ENCODE measurements around the gene CARD11. TPM values are rescaled to one million over a fixed set of nuclear protein-coding genes. Genes with fewer than 3 reads are reported as not detected.

The CARD11 gene
- total and polyA plus RNA-seq, 8 donors: 2.7 to 8.1 (median 3.9) TPM

GRCh38 chr7:2872296-2872874, 171.3 kb downstream of the CARD11 start:
- H3K27ac ChIP-seq: no peak overlapping the region
- peaks cover 0 to 5% of the 10 kb centered on the region in 2 donors for H3K27me3 ChIP-seq
- no peak overlapping the region for H3K4me3 ChIP-seq
- DNase-seq (peak in 1 of 4 donors; percentile 13), ATAC-seq (no peak)
- no peak for TF ChIP-seq CTCF (IDR thresholded peaks at IDR 0.05)
- H3K36me3 ChIP-seq: no peaks in the 10 kb centered on the region
- intact Hi-C loops (cut with DNase I): no loop called here
- peaks cover 0 to 11% of the 10 kb centered on the region in 2 donors for H3K4me1 ChIP-seq
- H3K9me3 ChIP-seq: no peaks in the 10 kb centered on the region

GRCh38 chr7:2870471-2870931, 173.2 kb downstream of the CARD11 start:
- DNase-seq (peak in 2 of 4 donors; percentile 69 to 74), ATAC-seq (peak; percentile 84)
- H3K27me3 ChIP-seq: no peaks in the 10 kb centered on the region
- intact Hi-C loops (cut with DNase I): no loop called here
- H3K36me3 ChIP-seq: no peaks in the 10 kb centered on the region
- H3K4me3 ChIP-seq: no peak overlapping the region
- no peaks in the 10 kb centered on the region for H3K9me3 ChIP-seq
- peaks cover 0 to 11% of the 10 kb centered on the region in 2 donors for H3K4me1 ChIP-seq
- H3K27ac ChIP-seq: no peak overlapping the region
- TF ChIP-seq CTCF (IDR thresholded peaks at IDR 0.05): no peak

GRCh38 chr7:2869981-2870380, 173.7 kb downstream of the CARD11 start:
- H3K27ac ChIP-seq: no peak overlapping the region
- no peaks in the 10 kb centered on the region for H3K9me3 ChIP-seq
- no peaks in the 10 kb centered on the region for H3K27me3 ChIP-seq
- DNase-seq: no peak
- intact Hi-C loops (cut with DNase I): no loop called here
- ATAC-seq: no peak
- peaks cover 0 to 14% of the 10 kb centered on the region in 2 donors for H3K4me1 ChIP-seq
- H3K4me3 ChIP-seq: no peak overlapping the region
- no peaks in the 10 kb centered on the region for H3K36me3 ChIP-seq
- TF ChIP-seq CTCF (IDR thresholded peaks at IDR 0.05): no peak

DNA sequence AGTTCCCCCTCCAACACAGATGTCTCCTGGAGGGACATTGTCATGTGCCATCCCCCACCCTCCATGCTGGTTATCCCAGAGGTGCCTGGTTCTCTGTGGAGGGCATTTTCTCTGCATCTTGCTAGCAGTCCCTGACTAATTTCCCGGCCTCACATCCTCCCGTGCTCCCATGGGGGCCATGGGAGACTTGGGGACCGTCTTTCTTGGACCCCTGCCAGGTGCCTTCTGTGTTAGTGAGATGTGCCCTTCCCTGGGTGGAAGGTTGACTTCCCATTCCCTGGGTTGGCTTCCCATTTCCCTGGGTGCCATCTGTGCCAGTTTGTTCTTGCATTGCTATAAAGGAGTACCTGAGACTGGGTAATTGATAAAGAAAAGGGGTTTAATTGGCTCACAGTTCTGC, 177.1 kb downstream of the CARD11 start:
- peaks cover 3 to 42% of the 10 kb centered on the region in 2 donors for H3K4me1 ChIP-seq
- TF ChIP-seq CTCF (IDR thresholded peaks at IDR 0.05): no peak
- no peaks in the 10 kb centered on the region for H3K27me3 ChIP-seq
- no peaks in the 10 kb centered on the region for H3K9me3 ChIP-seq
- H3K27ac ChIP-seq: no peak overlapping the region
- no peaks in the 10 kb centered on the region for H3K36me3 ChIP-seq
- intact Hi-C loops (cut with DNase I): no loop called here
- H3K4me3 ChIP-seq: no peak overlapping the region
- ATAC-seq: no peak
- no peak for DNase-seq

DNA sequence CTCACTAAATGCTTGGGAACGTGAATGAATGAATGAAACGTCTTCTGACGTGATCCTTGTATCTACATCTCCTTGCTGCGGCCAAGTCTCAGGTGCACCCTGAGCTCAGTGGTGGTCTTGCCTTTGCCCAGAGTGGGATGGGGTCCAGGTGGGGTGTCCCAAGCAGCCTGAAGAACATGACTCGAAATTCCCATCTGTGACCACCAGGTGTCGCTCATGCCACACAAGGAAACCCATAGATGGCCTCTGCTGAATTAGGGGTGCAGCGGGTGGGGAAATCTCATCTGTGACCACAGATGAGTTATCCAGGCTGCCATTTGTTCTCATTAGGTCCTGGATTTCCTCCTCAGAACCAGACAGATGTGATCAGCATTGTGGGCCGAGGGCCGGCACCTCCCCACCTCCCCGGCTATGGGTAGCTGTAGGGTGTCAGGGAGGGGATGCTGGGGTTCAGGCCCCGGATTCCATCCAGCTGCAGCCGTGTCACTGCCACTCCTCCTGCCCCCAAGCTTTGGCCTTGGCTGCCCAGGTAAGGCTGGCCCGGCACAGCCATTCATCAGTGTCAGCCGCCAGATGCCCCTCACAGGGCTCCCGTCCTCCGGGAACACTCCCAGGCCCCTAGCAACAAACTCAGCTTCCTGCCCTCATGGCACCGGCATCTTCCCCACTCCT, 178.5 kb downstream of the CARD11 start:
- Histone ChIP-seq H3K4me1 (peaks cover 3 to 31% of the 10 kb centered on the region in 2 donors), H3K27me3 (no peaks in the 10 kb centered on the region), H3K27ac (peak overlapping the region; percentile 88 to 92), H3K9me3 (no peaks in the 10 kb centered on the region), H3K4me3 (no peak overlapping the region), H3K36me3 (no peaks in the 10 kb centered on the region)
- intact Hi-C loops (cut with DNase I): no loop called here
- TF ChIP-seq CTCF (IDR thresholded peaks at IDR 0.05): peak; percentile 80 to 92
- peak in 3 of 4 donors; percentile 57 to 75 (median 73) for DNase-seq
- ATAC-seq: peak; percentile 47

Measured in left lung (tissue), 10 donors.